ENCODE data around the gene TMEM87B.

TMEM87B gene

DNA sequence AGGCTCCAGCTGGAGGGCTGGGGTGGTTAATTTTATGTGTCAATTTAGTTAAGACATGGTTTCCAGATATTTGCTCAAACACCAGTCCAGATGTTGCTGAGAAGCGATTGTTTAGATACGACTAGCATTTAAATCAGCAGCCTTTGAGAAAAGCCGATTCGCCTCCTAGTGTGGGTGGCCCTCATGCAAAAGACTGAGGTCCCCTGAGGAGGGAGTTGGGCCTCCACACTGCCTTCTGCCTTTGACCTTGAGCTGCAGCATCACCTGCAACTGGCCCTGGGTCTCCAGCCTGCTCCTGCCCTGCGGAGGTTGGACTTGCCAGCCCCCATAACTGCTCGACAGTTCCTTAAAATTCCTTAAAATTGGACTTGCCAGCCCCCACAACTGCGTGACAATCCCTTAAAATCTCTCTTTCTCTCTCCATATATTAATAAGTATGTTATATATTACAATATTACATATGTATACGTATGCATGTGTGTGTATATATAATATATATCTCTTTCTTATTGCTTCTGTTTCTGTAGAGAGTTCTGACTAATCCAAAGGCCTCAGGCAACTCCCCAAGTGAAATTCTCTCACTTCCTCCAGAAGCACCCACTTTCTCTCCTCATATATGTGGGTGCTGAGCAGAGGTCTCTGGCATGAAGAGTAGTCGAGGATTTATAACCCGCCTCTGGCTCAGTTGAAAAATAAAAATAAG is 97.6 kb downstream of the TMEM87B start:
- no peak for DNase-seq (ENCODE audit: low read depth, low spot score)
- no peak overlapping the region for H3K4me3 ChIP-seq (ENCODE audit: insufficient read length, low read depth)
- no peaks in the 10 kb centered on the region for H3K27me3 ChIP-seq (ENCODE audit: insufficient read depth, insufficient read length)
- TF ChIP-seq ZNF274 (IDR thresholded peaks at IDR 0.05; ENCODE audit: low read depth, low read length) (no peak), YY1 (IDR thresholded peaks at IDR 0.05; ENCODE audit: insufficient read depth, insufficient read length) (no peak), SUZ12 (IDR thresholded peaks at IDR 0.05; ENCODE audit: extremely low read depth, insufficient read depth, insufficient read length) (no peak)
- no peaks in the 10 kb centered on the region for H3K36me3 ChIP-seq (ENCODE audit: insufficient read depth, insufficient read length, low read length)
- H3K9me3 ChIP-seq (ENCODE audit: insufficient read depth, low read length): no peaks in the 10 kb centered on the region
- H3K9ac ChIP-seq (ENCODE audit: insufficient read length, low read depth): no peak overlapping the region
- peaks cover 10% of the 10 kb centered on the region for H3K4me1 ChIP-seq (ENCODE audit: insufficient read depth, insufficient read length)

DNA sequence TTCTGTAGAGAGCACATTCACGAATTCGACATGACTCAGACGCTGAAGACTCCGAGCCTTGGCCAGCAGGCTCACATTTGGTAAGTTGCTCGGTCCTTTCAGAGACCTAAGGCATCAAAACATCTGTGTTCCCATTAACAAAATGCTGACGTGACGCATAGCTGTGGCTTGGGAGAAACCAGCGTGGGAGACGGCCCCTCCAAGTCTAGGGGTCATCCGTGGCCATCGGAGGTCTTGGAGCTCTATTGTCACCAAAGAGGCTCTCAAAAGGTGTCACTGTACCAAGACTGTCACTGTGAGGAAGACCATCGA is 98.1 kb downstream of the TMEM87B start:
- Histone ChIP-seq H3K4me3 (ENCODE audit: insufficient read length, low read depth) (no peak overlapping the region), H3K9me3 (ENCODE audit: insufficient read depth, low read length) (no peaks in the 10 kb centered on the region), H3K27me3 (ENCODE audit: insufficient read depth, insufficient read length) (no peaks in the 10 kb centered on the region), H3K9ac (ENCODE audit: insufficient read length, low read depth) (no peak overlapping the region), H3K4me1 (ENCODE audit: insufficient read depth, insufficient read length) (peaks cover 10% of the 10 kb centered on the region), H3K36me3 (ENCODE audit: insufficient read depth, insufficient read length, low read length) (no peaks in the 10 kb centered on the region)
- TF ChIP-seq YY1 (IDR thresholded peaks at IDR 0.05; ENCODE audit: insufficient read depth, insufficient read length): no peak
- TF ChIP-seq ZNF274 (IDR thresholded peaks at IDR 0.05; ENCODE audit: low read depth, low read length): no peak
- no peak for TF ChIP-seq SUZ12 (IDR thresholded peaks at IDR 0.05; ENCODE audit: extremely low read depth, insufficient read depth, insufficient read length)
- DNase-seq (ENCODE audit: low read depth, low spot score): no peak

DNA sequence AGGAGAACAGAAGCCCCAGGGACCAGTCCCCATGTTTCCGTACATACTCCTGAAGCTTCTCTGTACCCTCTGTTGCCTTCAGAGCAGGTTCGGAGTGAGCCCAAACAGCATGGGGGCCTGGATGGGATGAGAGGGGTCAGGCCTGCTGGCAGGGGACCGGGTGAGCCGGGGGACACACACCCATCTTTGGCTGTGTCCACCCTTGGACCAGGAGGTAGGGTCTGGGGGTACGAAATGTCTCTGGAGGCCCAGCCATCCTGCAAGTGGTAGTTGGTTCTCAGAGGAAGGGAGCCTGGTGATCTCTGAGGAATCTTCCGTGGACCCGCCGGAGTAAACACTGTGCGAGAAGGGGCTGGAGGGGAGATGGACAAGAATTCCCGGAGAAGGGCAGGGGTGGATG is 98.4 kb downstream of the TMEM87B start:
- Histone ChIP-seq H3K9ac (ENCODE audit: insufficient read length, low read depth) (no peak overlapping the region), H3K9me3 (ENCODE audit: insufficient read depth, low read length) (no peaks in the 10 kb centered on the region), H3K4me1 (ENCODE audit: insufficient read depth, insufficient read length) (peaks cover 10% of the 10 kb centered on the region)

DNA sequence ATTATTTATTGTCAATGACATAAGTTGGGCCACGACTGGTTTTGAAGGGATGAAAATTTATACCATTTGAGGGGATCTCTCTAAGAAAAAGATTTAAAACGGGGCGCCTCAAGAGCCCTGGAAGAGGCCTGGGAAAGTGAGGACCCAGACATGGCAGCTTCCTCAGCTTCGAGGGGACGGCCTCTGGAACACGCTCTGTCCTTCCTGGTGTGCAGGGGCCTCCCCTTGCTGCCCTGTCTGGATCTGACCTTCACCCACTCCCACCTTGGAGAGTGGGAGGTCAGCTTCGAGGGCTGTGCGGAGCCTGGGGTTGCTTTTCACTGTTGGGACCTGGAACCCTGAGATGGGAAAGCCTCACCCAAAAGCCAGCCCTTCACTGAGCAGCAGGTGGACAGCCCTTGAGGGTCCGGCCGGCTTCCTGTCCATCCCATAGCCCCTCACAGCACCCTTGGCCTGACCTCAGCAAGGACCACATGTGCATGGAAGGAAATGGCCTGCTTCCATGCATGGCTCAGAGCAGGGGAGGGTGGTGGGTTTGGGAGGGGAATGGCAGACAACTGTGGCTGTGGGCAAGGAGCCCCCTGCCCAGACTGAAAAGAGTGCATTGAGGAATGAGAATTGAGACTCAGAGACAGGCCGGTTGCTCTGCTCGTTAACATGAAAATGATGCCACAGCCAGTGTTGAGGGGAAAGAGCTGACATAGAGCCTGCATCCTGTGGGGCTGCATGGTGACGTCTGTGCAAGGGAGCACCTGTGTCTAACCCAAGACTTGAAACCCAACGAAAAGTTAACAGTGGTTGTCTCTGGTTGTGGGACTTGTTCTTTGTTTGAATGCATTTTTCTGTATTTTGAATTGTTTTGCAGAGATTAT is 99.4 kb downstream of the TMEM87B start:
- TF ChIP-seq ZNF274 (IDR thresholded peaks at IDR 0.05; ENCODE audit: low read depth, low read length): no peak
- no peak for TF ChIP-seq YY1 (IDR thresholded peaks at IDR 0.05; ENCODE audit: insufficient read depth, insufficient read length)
- TF ChIP-seq SUZ12 (IDR thresholded peaks at IDR 0.05; ENCODE audit: extremely low read depth, insufficient read depth, insufficient read length): no peak

More for the DNA sequence above, 98.4 kb downstream of the TMEM87B start:
- Histone ChIP-seq H3K4me3 (ENCODE audit: insufficient read length, low read depth) (no peak overlapping the region), H3K36me3 (ENCODE audit: insufficient read depth, insufficient read length, low read length) (no peaks in the 10 kb centered on the region), H3K27me3 (ENCODE audit: insufficient read depth, insufficient read length) (no peaks in the 10 kb centered on the region)
- DNase-seq (ENCODE audit: low read depth, low spot score): no peak
- TF ChIP-seq YY1 (IDR thresholded peaks at IDR 0.05; ENCODE audit: insufficient read depth, insufficient read length) (no peak), SUZ12 (IDR thresholded peaks at IDR 0.05; ENCODE audit: extremely low read depth, insufficient read depth, insufficient read length) (no peak), ZNF274 (IDR thresholded peaks at IDR 0.05; ENCODE audit: low read depth, low read length) (no peak)

DNA sequence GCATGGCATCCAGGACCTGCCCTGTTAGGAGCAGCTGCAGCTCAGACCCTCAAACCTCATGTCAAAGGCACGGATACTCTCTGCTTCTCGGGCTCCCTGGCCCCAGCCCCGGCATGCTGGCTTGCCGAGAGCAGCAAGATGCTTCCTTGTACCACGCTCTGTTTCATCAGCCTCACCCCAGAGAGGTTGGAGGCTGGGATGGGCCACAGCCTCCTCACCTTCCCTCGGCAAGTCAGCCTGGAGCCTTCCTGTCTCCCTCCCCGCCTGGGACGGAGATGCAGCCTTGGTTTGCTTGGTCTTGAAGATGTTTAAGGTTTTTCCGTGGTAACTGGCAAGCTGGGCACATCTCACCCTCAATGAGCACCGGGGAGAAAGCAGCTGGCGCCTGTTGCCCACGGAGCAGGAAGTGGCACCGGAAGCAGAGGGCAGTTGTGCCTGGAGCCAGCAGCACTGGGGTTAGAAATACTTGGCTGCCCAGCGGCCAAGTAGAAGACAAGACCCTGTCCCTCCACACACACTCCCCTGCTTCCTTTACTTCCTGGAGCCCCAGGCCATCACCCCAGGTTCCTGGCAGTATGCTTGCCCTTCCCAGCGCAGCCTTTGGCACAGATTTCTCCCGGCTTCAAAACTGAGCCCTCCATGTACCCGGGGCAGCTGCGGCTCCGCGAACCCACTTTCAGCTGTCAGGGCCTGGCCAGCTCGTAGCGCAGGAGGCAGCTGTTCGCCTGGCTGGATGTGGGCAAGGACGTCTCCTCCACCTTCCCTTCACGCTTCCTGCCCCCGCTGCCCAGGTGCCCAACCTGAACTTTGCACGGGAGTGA is 100.5 kb downstream of the TMEM87B start:
- DNase-seq (ENCODE audit: low read depth, low spot score): no peak
- no peaks in the 10 kb centered on the region for H3K9me3 ChIP-seq (ENCODE audit: insufficient read depth, low read length)
- no peak overlapping the region for H3K4me3 ChIP-seq (ENCODE audit: insufficient read length, low read depth)
- H3K36me3 ChIP-seq (ENCODE audit: insufficient read depth, insufficient read length, low read length): no peaks in the 10 kb centered on the region
- TF ChIP-seq ZNF274 (IDR thresholded peaks at IDR 0.05; ENCODE audit: low read depth, low read length) (no peak), YY1 (IDR thresholded peaks at IDR 0.05; ENCODE audit: insufficient read depth, insufficient read length) (no peak), SUZ12 (IDR thresholded peaks at IDR 0.05; ENCODE audit: extremely low read depth, insufficient read depth, insufficient read length) (no peak)
- H3K4me1 ChIP-seq (ENCODE audit: insufficient read depth, insufficient read length): peaks cover 9% of the 10 kb centered on the region
- H3K9ac ChIP-seq (ENCODE audit: insufficient read length, low read depth): no peak overlapping the region
- no peaks in the 10 kb centered on the region for H3K27me3 ChIP-seq (ENCODE audit: insufficient read depth, insufficient read length)

More for the DNA sequence above, 99.4 kb downstream of the TMEM87B start:
- Histone ChIP-seq H3K9me3 (ENCODE audit: insufficient read depth, low read length) (no peaks in the 10 kb centered on the region), H3K9ac (ENCODE audit: insufficient read length, low read depth) (no peak overlapping the region), H3K4me3 (ENCODE audit: insufficient read length, low read depth) (no peak overlapping the region), H3K4me1 (ENCODE audit: insufficient read depth, insufficient read length) (peaks cover 10% of the 10 kb centered on the region), H3K27me3 (ENCODE audit: insufficient read depth, insufficient read length) (no peaks in the 10 kb centered on the region), H3K36me3 (ENCODE audit: insufficient read depth, insufficient read length, low read length) (no peaks in the 10 kb centered on the region)
- DNase-seq (ENCODE audit: low read depth, low spot score): no peak

DNA sequence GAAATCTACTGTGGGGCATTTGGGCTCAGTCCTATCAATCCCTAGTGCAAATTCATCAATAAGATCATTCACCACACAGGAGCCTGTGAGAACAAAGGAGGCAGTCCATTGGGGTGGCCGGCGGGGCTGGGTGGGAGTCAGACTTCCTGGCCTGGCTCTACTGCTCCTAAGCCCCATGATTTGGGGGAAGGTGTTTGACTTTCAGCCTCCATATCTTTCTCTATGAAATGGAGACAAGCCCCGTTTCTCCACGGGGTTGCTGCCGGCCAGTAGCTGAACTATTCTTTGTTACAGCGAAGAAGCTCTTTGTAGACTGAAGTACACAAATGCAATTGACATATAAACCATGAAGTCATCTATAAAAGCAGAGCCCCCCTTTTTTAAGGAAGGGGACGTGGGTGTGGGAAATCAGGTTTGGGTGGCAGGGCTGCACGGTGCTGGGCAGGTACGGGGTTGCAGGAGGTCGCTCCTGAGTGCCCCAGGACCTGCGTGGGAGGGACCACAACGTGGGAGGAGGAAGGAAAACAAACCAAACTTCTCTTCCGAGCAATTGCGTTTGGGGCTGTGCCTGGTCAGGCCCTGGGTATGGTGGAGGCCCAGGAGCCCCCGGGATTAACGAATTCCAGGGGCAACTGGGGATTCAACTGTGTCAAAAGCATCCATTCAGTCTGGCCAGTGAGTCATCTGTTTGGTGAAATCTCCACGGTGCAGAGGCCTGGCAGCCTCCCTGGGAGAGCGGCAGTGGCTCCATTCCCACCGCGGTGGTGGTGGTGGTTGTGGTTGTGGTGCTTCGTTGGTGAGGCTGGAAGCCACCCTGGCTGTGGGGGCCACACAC is 101.3 kb downstream of the TMEM87B start:
- TF ChIP-seq YY1 (IDR thresholded peaks at IDR 0.05; ENCODE audit: insufficient read depth, insufficient read length): no peak
- H3K4me1 ChIP-seq (ENCODE audit: insufficient read depth, insufficient read length): peaks cover 6% of the 10 kb centered on the region
- H3K36me3 ChIP-seq (ENCODE audit: insufficient read depth, insufficient read length, low read length): no peaks in the 10 kb centered on the region
- DNase-seq (ENCODE audit: low read depth, low spot score): peak; percentile 42
- no peak overlapping the region for H3K4me3 ChIP-seq (ENCODE audit: insufficient read length, low read depth)
- no peak overlapping the region for H3K9ac ChIP-seq (ENCODE audit: insufficient read length, low read depth)
- H3K27me3 ChIP-seq (ENCODE audit: insufficient read depth, insufficient read length): no peaks in the 10 kb centered on the region
- no peaks in the 10 kb centered on the region for H3K9me3 ChIP-seq (ENCODE audit: insufficient read depth, low read length)
